Stimulated activated CD8-positive, alpha-beta memory T cell treated with anti-CD3 and anti-CD28 coated beads, Interleukin-12 subunit alpha, Interleukin-12 subunit beta, amount 100 ng/mL, for 24 hours (primary cell): ENCODE results near the gene CD40LG.

Experiments
- DNase-seq: peaks from one replicate; pipeline ENCODE4 v3.0.0-alpha.2; 2020; ENCODE audit errors: extremely low read depth

Gene CD40LG

GRCh38 chrX:136647677-136648360, at the start of gene CD40LG:
Gene CD40LG, plus strand, starts transcription at chrX:136648158. Its CDS starts 91 bp downstream, at chrX:136648249.
- no peak for DNase-seq

GRCh38 chrX:136598631-136599030, 49.3 kb upstream of the CD40LG start:
- no peak for DNase-seq

- DNase-seq: no peak
Observed at GRCh38 chrX:136600059-136600458, 47.9 kb upstream of the CD40LG start.

GRCh38 chrX:136607236-136607635, 40.7 kb upstream of the CD40LG start:
- DNase-seq: no peak

- no peak for DNase-seq
Observed at GRCh38 chrX:136608295-136608933, 39.5 kb upstream of the CD40LG start.

GRCh38 chrX:136616987-136617685, 30.8 kb upstream of the CD40LG start:
- DNase-seq: no peak

- DNase-seq: no peak
Observed at GRCh38 chrX:136619899-136620505, 28.0 kb upstream of the CD40LG start.

GRCh38 chrX:136620780-136621179, 27.2 kb upstream of the CD40LG start:
- DNase-seq: no peak

GRCh38 chrX:136622568-136622967, 25.4 kb upstream of the CD40LG start:
- DNase-seq: no peak

- DNase-seq: no peak
Observed at GRCh38 chrX:136623396-136623795, 24.6 kb upstream of the CD40LG start.

GRCh38 chrX:136625246-136625645, 22.7 kb upstream of the CD40LG start:
- no peak for DNase-seq

GRCh38 chrX:136626237-136626636, 21.7 kb upstream of the CD40LG start:
- no peak for DNase-seq

- DNase-seq: no peak
Observed at GRCh38 chrX:136626891-136627290, 21.1 kb upstream of the CD40LG start.

- no peak for DNase-seq
Observed at GRCh38 chrX:136627409-136627808, 20.5 kb upstream of the CD40LG start.

GRCh38 chrX:136629084-136629750, 18.7 kb upstream of the CD40LG start:
- no peak for DNase-seq

- no peak for DNase-seq
Observed at GRCh38 chrX:136630881-136631280, 17.1 kb upstream of the CD40LG start.

- DNase-seq: no peak
Observed at GRCh38 chrX:136635235-136635634, 12.7 kb upstream of the CD40LG start.

- no peak for DNase-seq
Observed at GRCh38 chrX:136636121-136636520, 11.8 kb upstream of the CD40LG start.

GRCh38 chrX:136639506-136640176, 8.3 kb upstream of the CD40LG start:
- DNase-seq: no peak

- DNase-seq: no peak
Observed at GRCh38 chrX:136643243-136643642, 4.7 kb upstream of the CD40LG start.

GRCh38 chrX:136646602-136647239, 1.2 kb upstream of the CD40LG start:
- no peak for DNase-seq
